Sigmoid colon (tissue), 4 donors: Measurements from ENCODE around the gene OR2V1.

Source experiments
- EP300 ChIP-seq, 4 donors: sonication (generic); formaldehyde crosslinking; IDR thresholded peaks; one replicate each; pipeline ENCODE4 v1.6.1; 2017; ENCODE audit warnings: antibody characterized with exemption in 4 of 4
- POLR2A ChIP-seq, 2 donors: fragments of 450-650 bp; IDR thresholded peaks; one replicate each; pipeline ENCODE4 v1.6.1; 2016; ENCODE audit warnings: antibody characterized with exemption in 2 of 2, mild to moderate bottlenecking in 2 of 2, moderate library complexity in 2 of 2

DNA sequence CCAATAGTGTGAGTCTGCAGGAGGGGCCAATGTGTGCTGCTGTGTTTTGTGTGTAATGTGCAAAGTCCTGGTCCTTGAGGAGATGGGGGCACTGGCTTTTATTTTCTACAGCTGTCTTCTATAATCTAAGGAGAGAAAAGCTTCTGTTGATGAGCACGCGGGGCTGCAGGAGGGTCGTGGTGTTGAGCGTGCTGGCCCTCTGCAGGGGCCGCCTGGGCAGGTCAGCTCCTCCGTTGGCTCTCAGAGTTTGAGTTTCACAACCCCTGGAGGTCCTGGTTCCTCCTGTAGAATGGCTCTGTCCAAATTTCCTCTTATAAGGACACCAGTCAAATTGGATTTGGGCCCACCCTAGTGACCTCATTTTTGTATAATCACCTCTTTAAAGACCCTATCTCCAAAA, 12.6 kb downstream of the OR2V1 start:
- TF ChIP-seq POLR2A (IDR thresholded peaks at IDR 0.05), result no peak
- no peak for TF ChIP-seq EP300 (IDR thresholded peaks at IDR 0.05)
